Measurements from ENCODE around the gene FAM83B.
"Not testable (repeated sequence)": the region's sequence is repeated elsewhere in the genome, so short reads cannot be mapped to it uniquely, and the experiment has no call there.

Gene FAM83B

GRCh38 chr6:54879188-54879985 is 32.8 kb downstream of the FAM83B start:
- no peaks in the 10 kb centered on the region for H3K36me3 ChIP-seq (ENCODE audit: control insufficient read depth, insufficient read depth, low read length)
- H3K4me3 ChIP-seq (ENCODE audit: low read depth, low read length) = no peak overlapping the region
- no peaks in the 10 kb centered on the region for H3K27me3 ChIP-seq (ENCODE audit: control insufficient read depth, insufficient read depth, low read length)
- no peaks in the 10 kb centered on the region for H3K9me3 ChIP-seq (ENCODE audit: control insufficient read depth, insufficient read depth, low read length)
- H3K4me1 ChIP-seq (ENCODE audit: control insufficient read depth, insufficient read depth, low read length) = no peaks in the 10 kb centered on the region
- H3K27ac ChIP-seq (ENCODE audit: low read depth, low read length) = no peak overlapping the region
- no peak overlapping the region for H3K9ac ChIP-seq (ENCODE audit: low read depth, low read length)

GRCh38 chr6:54881067-54881730 is 34.6 kb downstream of the FAM83B start:
- Histone ChIP-seq H3K9ac (ENCODE audit: low read depth, low read length) (no peak overlapping the region), H3K27me3 (ENCODE audit: control insufficient read depth, insufficient read depth, low read length) (no peaks in the 10 kb centered on the region), H3K9me3 (ENCODE audit: control insufficient read depth, insufficient read depth, low read length) (no peaks in the 10 kb centered on the region), H3K4me1 (ENCODE audit: control insufficient read depth, insufficient read depth, low read length) (no peaks in the 10 kb centered on the region), H3K4me3 (ENCODE audit: low read depth, low read length) (no peak overlapping the region), H3K36me3 (ENCODE audit: control insufficient read depth, insufficient read depth, low read length) (no peaks in the 10 kb centered on the region), H3K27ac (ENCODE audit: low read depth, low read length) (no peak overlapping the region)

- not testable (repeated sequence) for H3K27me3 ChIP-seq (ENCODE audit: control insufficient read depth, insufficient read depth, low read length); H3K9me3 ChIP-seq (ENCODE audit: control insufficient read depth, insufficient read depth, low read length); H3K36me3 ChIP-seq (ENCODE audit: control insufficient read depth, insufficient read depth, low read length); H3K27ac ChIP-seq (ENCODE audit: low read depth, low read length); H3K4me1 ChIP-seq (ENCODE audit: control insufficient read depth, insufficient read depth, low read length); H3K4me3 ChIP-seq (ENCODE audit: low read depth, low read length); H3K9ac ChIP-seq (ENCODE audit: low read depth, low read length)
These were observed 35.3 kb downstream of the FAM83B start for GRCh38 chr6:54881891-54882290.

- no peak overlapping the region for H3K4me3 ChIP-seq (ENCODE audit: low read depth, low read length)
- no peak overlapping the region for H3K9ac ChIP-seq (ENCODE audit: low read depth, low read length)
- H3K27ac ChIP-seq (ENCODE audit: low read depth, low read length) = no peak overlapping the region
- H3K4me1 ChIP-seq (ENCODE audit: control insufficient read depth, insufficient read depth, low read length) = no peaks in the 10 kb centered on the region
- no peaks in the 10 kb centered on the region for H3K9me3 ChIP-seq (ENCODE audit: control insufficient read depth, insufficient read depth, low read length)
- H3K27me3 ChIP-seq (ENCODE audit: control insufficient read depth, insufficient read depth, low read length) = no peaks in the 10 kb centered on the region
- H3K36me3 ChIP-seq (ENCODE audit: control insufficient read depth, insufficient read depth, low read length) = no peaks in the 10 kb centered on the region
These were observed 40.5 kb downstream of the FAM83B start for GRCh38 chr6:54886932-54887584.

GRCh38 chr6:54891536-54891935 is 45.0 kb downstream of the FAM83B start:
- Histone ChIP-seq H3K4me3 (ENCODE audit: low read depth, low read length) (no peak overlapping the region), H3K27ac (ENCODE audit: low read depth, low read length) (no peak overlapping the region), H3K27me3 (ENCODE audit: control insufficient read depth, insufficient read depth, low read length) (no peaks in the 10 kb centered on the region), H3K9me3 (ENCODE audit: control insufficient read depth, insufficient read depth, low read length) (no peaks in the 10 kb centered on the region), H3K4me1 (ENCODE audit: control insufficient read depth, insufficient read depth, low read length) (no peaks in the 10 kb centered on the region), H3K9ac (ENCODE audit: low read depth, low read length) (no peak overlapping the region), H3K36me3 (ENCODE audit: control insufficient read depth, insufficient read depth, low read length) (no peaks in the 10 kb centered on the region)

- no peak overlapping the region for H3K27ac ChIP-seq (ENCODE audit: low read depth, low read length)
- no peak overlapping the region for H3K9ac ChIP-seq (ENCODE audit: low read depth, low read length)
- H3K4me1 ChIP-seq (ENCODE audit: control insufficient read depth, insufficient read depth, low read length) = no peaks in the 10 kb centered on the region
- H3K27me3 ChIP-seq (ENCODE audit: control insufficient read depth, insufficient read depth, low read length) = no peaks in the 10 kb centered on the region
- no peaks in the 10 kb centered on the region for H3K36me3 ChIP-seq (ENCODE audit: control insufficient read depth, insufficient read depth, low read length)
- no peak overlapping the region for H3K4me3 ChIP-seq (ENCODE audit: low read depth, low read length)
- no peaks in the 10 kb centered on the region for H3K9me3 ChIP-seq (ENCODE audit: control insufficient read depth, insufficient read depth, low read length)
These were observed 46.3 kb downstream of the FAM83B start for GRCh38 chr6:54892831-54893230.

GRCh38 chr6:54893818-54894217 is 47.2 kb downstream of the FAM83B start:
- Histone ChIP-seq H3K27ac (ENCODE audit: low read depth, low read length) (no peak overlapping the region), H3K9ac (ENCODE audit: low read depth, low read length) (no peak overlapping the region), H3K4me3 (ENCODE audit: low read depth, low read length) (no peak overlapping the region), H3K36me3 (ENCODE audit: control insufficient read depth, insufficient read depth, low read length) (no peaks in the 10 kb centered on the region), H3K9me3 (ENCODE audit: control insufficient read depth, insufficient read depth, low read length) (no peaks in the 10 kb centered on the region), H3K4me1 (ENCODE audit: control insufficient read depth, insufficient read depth, low read length) (no peaks in the 10 kb centered on the region), H3K27me3 (ENCODE audit: control insufficient read depth, insufficient read depth, low read length) (no peaks in the 10 kb centered on the region)

- no peaks in the 10 kb centered on the region for H3K9me3 ChIP-seq (ENCODE audit: control insufficient read depth, insufficient read depth, low read length)
- H3K27me3 ChIP-seq (ENCODE audit: control insufficient read depth, insufficient read depth, low read length) = no peaks in the 10 kb centered on the region
- no peak overlapping the region for H3K4me3 ChIP-seq (ENCODE audit: low read depth, low read length)
- no peak overlapping the region for H3K9ac ChIP-seq (ENCODE audit: low read depth, low read length)
- no peaks in the 10 kb centered on the region for H3K36me3 ChIP-seq (ENCODE audit: control insufficient read depth, insufficient read depth, low read length)
- H3K27ac ChIP-seq (ENCODE audit: low read depth, low read length) = no peak overlapping the region
- peaks cover 16% of the 10 kb centered on the region for H3K4me1 ChIP-seq (ENCODE audit: control insufficient read depth, insufficient read depth, low read length)
These were observed 49.7 kb downstream of the FAM83B start for GRCh38 chr6:54896302-54896701.

GRCh38 chr6:54897462-54898189 is 51.1 kb downstream of the FAM83B start:
- Histone ChIP-seq H3K27ac (ENCODE audit: low read depth, low read length) (no peak overlapping the region), H3K4me1 (ENCODE audit: control insufficient read depth, insufficient read depth, low read length) (peaks cover 16% of the 10 kb centered on the region), H3K9me3 (ENCODE audit: control insufficient read depth, insufficient read depth, low read length) (no peaks in the 10 kb centered on the region), H3K4me3 (ENCODE audit: low read depth, low read length) (no peak overlapping the region), H3K9ac (ENCODE audit: low read depth, low read length) (no peak overlapping the region), H3K27me3 (ENCODE audit: control insufficient read depth, insufficient read depth, low read length) (no peaks in the 10 kb centered on the region), H3K36me3 (ENCODE audit: control insufficient read depth, insufficient read depth, low read length) (no peaks in the 10 kb centered on the region)

- no peaks in the 10 kb centered on the region for H3K36me3 ChIP-seq (ENCODE audit: control insufficient read depth, insufficient read depth, low read length)
- no peaks in the 10 kb centered on the region for H3K27me3 ChIP-seq (ENCODE audit: control insufficient read depth, insufficient read depth, low read length)
- H3K4me3 ChIP-seq (ENCODE audit: low read depth, low read length) = no peak overlapping the region
- H3K9me3 ChIP-seq (ENCODE audit: control insufficient read depth, insufficient read depth, low read length) = no peaks in the 10 kb centered on the region
- peaks cover 16% of the 10 kb centered on the region for H3K4me1 ChIP-seq (ENCODE audit: control insufficient read depth, insufficient read depth, low read length)
- H3K27ac ChIP-seq (ENCODE audit: low read depth, low read length) = no peak overlapping the region
- no peak overlapping the region for H3K9ac ChIP-seq (ENCODE audit: low read depth, low read length)
These were observed 52.2 kb downstream of the FAM83B start for GRCh38 chr6:54898767-54899166.
